Choroid plexus epithelial cell (primary cell): Measurements from ENCODE around the gene ZSWIM7.

ENCODE experiments used
- DNase-seq: peaks from one replicate; pipeline ENCODE4 v3.0.0-alpha.2; 2010; ENCODE audit warnings: low read depth
- H3K4me3 ChIP-seq: 2 replicates; pipeline ENCODE4 v1.5.1; 2011; ENCODE audit warnings: low read depth, mild to moderate bottlenecking, control low read depth, low read length, moderate library complexity
- TF ChIP-seq, protein P1 (sequence below): conservative IDR thresholded peaks from 2 replicates; pipeline ENCODE4 v1.5.1; 2011; ENCODE audit warnings: low read depth, mild to moderate bottlenecking, control low read depth, inconsistent platforms, low read length, moderate library complexity

Gene ZSWIM7

DNA sequence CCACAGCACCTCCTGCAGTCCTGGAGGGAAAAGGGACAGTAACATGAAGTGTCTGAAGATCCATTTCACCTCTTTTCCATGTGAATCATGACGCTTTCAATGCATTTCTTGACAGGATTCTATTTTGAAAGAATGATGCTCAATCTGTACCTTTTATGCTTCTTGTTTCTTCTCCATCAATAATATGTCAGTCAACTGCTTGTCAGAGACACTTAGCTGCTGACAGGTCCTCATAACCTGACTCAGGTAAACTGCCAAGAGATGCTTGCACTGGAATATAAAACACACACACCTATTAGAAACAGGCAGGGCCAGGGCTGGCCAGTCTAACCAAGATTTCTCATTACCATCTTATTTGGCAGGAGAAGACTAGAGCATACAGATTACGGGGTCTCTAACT lies 21.6 kb downstream of the ZSWIM7 start:
- no peak overlapping the region for H3K4me3 ChIP-seq
- no peak for DNase-seq
- TF ChIP-seq, protein P1, sequence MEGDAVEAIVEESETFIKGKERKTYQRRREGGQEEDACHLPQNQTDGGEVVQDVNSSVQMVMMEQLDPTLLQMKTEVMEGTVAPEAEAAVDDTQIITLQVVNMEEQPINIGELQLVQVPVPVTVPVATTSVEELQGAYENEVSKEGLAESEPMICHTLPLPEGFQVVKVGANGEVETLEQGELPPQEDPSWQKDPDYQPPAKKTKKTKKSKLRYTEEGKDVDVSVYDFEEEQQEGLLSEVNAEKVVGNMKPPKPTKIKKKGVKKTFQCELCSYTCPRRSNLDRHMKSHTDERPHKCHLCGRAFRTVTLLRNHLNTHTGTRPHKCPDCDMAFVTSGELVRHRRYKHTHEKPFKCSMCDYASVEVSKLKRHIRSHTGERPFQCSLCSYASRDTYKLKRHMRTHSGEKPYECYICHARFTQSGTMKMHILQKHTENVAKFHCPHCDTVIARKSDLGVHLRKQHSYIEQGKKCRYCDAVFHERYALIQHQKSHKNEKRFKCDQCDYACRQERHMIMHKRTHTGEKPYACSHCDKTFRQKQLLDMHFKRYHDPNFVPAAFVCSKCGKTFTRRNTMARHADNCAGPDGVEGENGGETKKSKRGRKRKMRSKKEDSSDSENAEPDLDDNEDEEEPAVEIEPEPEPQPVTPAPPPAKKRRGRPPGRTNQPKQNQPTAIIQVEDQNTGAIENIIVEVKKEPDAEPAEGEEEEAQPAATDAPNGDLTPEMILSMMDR = no peak

DNA sequence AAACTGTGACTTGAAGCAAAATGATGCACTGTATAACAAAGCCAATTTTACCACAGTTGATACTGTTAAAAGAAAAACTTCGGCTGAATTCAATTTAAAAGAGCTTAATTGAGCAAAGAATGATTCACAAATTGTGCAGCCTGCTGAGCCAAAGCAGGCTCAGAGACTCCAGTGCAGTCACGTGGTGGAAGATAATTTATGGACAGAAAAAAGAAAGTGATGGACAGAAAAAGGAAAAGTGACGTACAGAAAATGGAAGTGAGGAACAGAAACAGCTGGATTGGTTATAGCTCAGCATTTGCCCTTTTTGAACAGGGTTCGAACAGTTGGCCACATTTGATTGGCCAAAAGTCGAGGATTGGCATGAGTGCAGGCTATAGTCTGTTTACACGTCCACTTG lies 25.7 kb downstream of the ZSWIM7 start:
- no peak overlapping the region for H3K4me3 ChIP-seq
- TF ChIP-seq, protein P1 = no peak
- no peak for DNase-seq

DNA sequence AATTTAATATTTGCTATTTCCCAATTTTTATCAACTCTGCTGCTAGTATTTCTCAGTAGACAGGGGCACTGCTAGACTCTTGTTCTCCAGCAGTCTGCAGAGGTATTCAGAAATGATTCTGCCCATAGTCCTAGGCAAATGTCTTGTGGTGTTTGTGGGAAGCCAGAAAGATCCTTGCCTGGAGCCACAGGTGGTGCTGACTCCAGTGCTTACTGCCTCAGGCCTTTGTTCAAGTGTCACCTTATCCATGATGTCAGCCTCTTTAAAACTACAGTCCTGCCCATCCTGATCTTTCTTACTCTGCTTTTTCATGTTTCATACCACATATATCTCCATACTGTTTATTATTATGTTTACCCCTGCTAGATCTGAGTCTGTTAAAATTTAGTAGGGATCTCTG lies 26.5 kb downstream of the ZSWIM7 start:
- H3K4me3 ChIP-seq = no peak overlapping the region
- DNase-seq = no peak
- TF ChIP-seq, protein P1 = no peak

DNA sequence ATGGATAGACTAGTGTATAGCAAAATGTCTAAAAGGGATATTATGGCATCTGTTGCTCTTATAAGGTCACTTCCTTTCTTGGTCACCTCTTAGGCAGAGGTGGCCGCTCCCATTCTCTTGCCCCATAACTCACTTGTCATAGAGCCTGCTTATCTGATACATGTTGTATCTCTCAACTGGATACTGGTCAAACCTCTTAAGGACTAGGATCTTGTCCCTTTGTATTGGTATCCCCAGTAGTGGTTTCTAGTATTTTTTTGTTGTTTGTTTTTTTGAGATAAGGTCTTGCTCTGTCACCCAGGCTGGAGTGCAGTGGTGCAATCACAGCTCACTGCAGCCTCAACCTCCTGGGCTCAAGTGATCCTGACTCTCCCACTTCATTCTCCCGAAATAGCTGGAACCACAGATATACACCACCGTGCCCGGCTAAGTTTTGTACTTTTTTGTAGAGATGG lies 27.0 kb downstream of the ZSWIM7 start:
- TF ChIP-seq, protein P1 = no peak
- DNase-seq = no peak
- H3K4me3 ChIP-seq = no peak overlapping the region

DNA sequence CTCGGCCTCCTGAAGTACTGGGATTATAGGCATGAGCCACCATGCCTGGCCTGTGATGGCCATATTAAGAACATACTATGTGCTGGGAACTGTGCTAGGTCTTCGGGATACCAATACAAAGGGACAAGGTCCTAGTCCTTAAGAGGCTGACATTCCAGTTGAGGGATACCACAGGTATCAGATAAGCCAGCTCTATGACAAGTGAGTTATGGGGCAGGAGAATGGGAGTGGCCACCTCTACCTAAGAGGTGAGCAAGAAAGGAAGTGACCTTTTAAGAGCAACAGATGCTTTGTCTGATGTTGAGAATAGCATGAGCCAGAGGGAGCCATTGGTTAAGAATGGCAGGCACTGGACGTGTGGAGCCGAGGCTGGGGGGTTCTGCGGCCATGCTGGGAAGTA lies 27.6 kb downstream of the ZSWIM7 start:
- H3K4me3 ChIP-seq = no peak overlapping the region
- no peak for DNase-seq
- TF ChIP-seq, protein P1 = no peak

DNA sequence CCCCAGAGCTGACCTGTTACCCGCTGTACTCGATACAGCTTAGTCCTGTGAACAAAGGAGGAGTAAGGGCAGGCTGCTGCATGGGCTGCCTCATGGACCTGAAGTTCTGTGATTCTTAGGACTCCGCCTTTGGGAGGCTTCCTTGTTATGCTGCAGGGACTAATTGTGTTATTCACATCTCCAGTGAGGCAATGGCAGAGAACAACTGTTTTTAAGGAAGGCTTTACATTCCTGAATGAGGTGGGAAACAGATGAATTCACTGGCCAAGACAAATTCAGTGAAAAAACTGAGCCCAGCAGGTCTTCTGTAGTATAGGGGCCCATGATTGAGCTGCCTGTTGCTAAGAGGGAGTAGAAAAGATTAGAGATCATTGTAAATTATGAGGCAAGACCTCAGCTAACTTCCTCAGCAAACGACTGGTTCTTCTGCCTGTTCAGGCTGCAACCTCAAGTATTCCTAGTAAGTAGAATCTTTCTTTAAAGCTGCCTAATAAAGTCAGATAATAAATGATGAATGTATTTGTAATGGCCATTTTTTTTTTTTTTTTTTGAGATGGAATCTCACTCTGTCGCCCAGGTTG lies 28.3 kb downstream of the ZSWIM7 start:
- no peak for DNase-seq
- TF ChIP-seq, protein P1 = no peak
- H3K4me3 ChIP-seq = no peak overlapping the region

DNA sequence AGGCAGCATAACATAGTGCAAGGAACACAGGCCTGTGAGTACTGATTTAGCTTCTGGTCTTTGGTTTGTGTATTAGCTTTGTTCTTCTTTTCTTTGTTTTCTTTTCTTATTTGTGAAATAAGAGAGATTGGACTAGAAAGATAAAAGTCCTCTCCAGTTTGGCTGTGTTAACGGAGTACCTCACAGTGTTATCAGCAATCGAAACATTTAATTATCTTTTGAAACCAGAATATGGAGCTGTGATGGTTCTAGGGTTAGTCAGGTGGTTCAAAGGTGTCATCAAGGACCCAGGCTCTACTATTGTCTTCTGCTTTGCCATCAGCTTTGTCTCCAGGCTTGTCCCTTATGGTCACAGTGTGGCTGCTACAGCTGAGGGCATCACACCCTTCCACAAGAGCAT lies 29.0 kb downstream of the ZSWIM7 start:
- no peak overlapping the region for H3K4me3 ChIP-seq
- TF ChIP-seq, protein P1 = no peak
- DNase-seq = no peak
